K562 (cell line): ENCODE data around the gene IPO5. TPM values are rescaled to one million over a fixed set of nuclear protein-coding genes. Genes with fewer than 3 reads are reported as not detected.
A peak's percentile ranks its signal among the peaks of the same experiment; 100 is the strongest.

Experiments
- ATAC-seq: fragments of 200-7000 bp; cut with Tn5 transposase; 3 replicates; pipeline ENCODE4 v1.9.1; 2020; ENCODE audit warnings: moderate library complexity
- BruUV-seq: library from RNA; stranded (reverse); fragments of 400-500 nt; replicated peaks from 2 replicates; lab custom pipeline; 2021; lab: Mats Ljungman, UMichigan
- CTCF ChIA-PET: fragments of 300-600 bp; formaldehyde crosslinking; extraction: SDS; loops from one replicate; lab custom pipeline; 2021; ENCODE audit warnings: low intra/inter-chr PET ratio; lab: Yijun Ruan, JAX
- POLR2A ChIA-PET: fragments of 300-600, 350-650 bp; sonication (Branson Sonifier 250); formaldehyde crosslinking; extraction: SDS; loops from one replicate; lab custom pipeline; 2021; ENCODE audit warnings: antibody characterized with exemption, inconsistent platforms; lab: Yijun Ruan, JAX
- DNase-seq, 4 experiments: peaks; one replicate each; pipeline versions ENCODE4 v3.0.0 to v3.0.0-alpha.2; 2011 to 2018; ENCODE audit warnings: low spot score in 3 of 4, mixed read lengths in 3 of 4; ENCODE audit errors: extremely low read depth in 1 of 4
- FAIRE-seq: peaks from 2 replicates; lab custom pipeline; 2011; peaks lifted over from hg19 to GRCh38; lab: Jason Lieb, UNC
- H2AFZ ChIP-seq: 2 replicates; pipeline ENCODE4 v1.6.0; 2011; ENCODE audit warnings: low read depth, low read length, control low read depth, inconsistent platforms
- H3K27ac ChIP-seq: fragments of 200-600 bp; 3 replicates; pipeline ENCODE4 v1.8.0; 2011; ENCODE audit warnings: low read depth, mild to moderate bottlenecking, control low read depth, inconsistent platforms, low read length, moderate library complexity, mixed read lengths; ENCODE audit errors: extremely low read depth
- H3K27me3 ChIP-seq, 2 experiments: fragments of 300-600 bp in 1 of 2; 2 replicates in 1 of 2; 3 replicates in 1 of 2; pipeline versions ENCODE4 v1.6.0 to v1.8.0; 2011; ENCODE audit warnings: inconsistent platforms in 2 of 2, low read length in 2 of 2, mild to moderate bottlenecking in 1 of 2, mixed read lengths in 1 of 2, moderate library complexity in 1 of 2; ENCODE audit not compliant: control insufficient read depth in 2 of 2, insufficient read depth in 2 of 2
- H3K36me3 ChIP-seq: fragments of 300-600 bp; 3 replicates; pipeline ENCODE4 v1.8.0; 2011; ENCODE audit warnings: mild to moderate bottlenecking, low read length, inconsistent platforms; ENCODE audit not compliant: control insufficient read depth, insufficient read depth
- H3K4me1 ChIP-seq, 2 experiments: fragments of 200-600 bp in 1 of 2; replicated peaks in 1 of 2; 2 replicates in 1 of 2; 3 replicates in 1 of 2; pipeline versions ENCODE4 v1.5.1 to v1.8.0; 2011; ENCODE audit warnings: inconsistent platforms in 2 of 2, low read length in 2 of 2, mild to moderate bottlenecking in 1 of 2, mixed read lengths in 1 of 2, moderate library complexity in 1 of 2; ENCODE audit not compliant: control insufficient read depth in 2 of 2, insufficient read depth in 2 of 2
- H3K4me2 ChIP-seq: 2 replicates; pipeline ENCODE4 v1.6.1; 2011; ENCODE audit warnings: low read length, control low read depth, inconsistent platforms, mixed read lengths; ENCODE audit not compliant: insufficient read depth
- H3K4me3 ChIP-seq: fragments of 200-600 bp; sonication (generic), shearing (Covaris generic); 2 replicates; pipeline ENCODE4 v1.5.1; 2016; ENCODE audit warnings: control low read depth, inconsistent platforms
- H3K79me2 ChIP-seq: fragments of 200-600 bp; 3 replicates; pipeline ENCODE4 v1.8.0; 2011; ENCODE audit warnings: low read length, inconsistent platforms; ENCODE audit not compliant: control insufficient read depth, insufficient read depth
- H3K9ac ChIP-seq, 2 experiments: 2 replicates each; pipeline versions ENCODE4 v1.6.0 to v1.6.1; 2011; ENCODE audit warnings: low read depth in 2 of 2, low read length in 2 of 2, control low read depth in 1 of 2, inconsistent platforms in 1 of 2, mild to moderate bottlenecking in 1 of 2, mixed read lengths in 1 of 2; ENCODE audit not compliant: insufficient read depth in 1 of 2
- H3K9me1 ChIP-seq: one replicate; pipeline ENCODE4 v1.6.0; 2011; ENCODE audit warnings: inconsistent platforms, mild to moderate bottlenecking, low read length, moderate library complexity; ENCODE audit not compliant: control insufficient read depth, insufficient read depth
- H3K9me3 ChIP-seq: replicated peaks from 2 replicates; pipeline ENCODE4 v1.5.1; 2011; ENCODE audit warnings: low read depth, low read length, inconsistent platforms; ENCODE audit not compliant: control insufficient read depth, insufficient read depth
- H4K20me1 ChIP-seq: replicated peaks from 2 replicates; pipeline ENCODE4 v1.6.1; 2011; ENCODE audit warnings: low read length, inconsistent platforms, mixed read lengths; ENCODE audit not compliant: control insufficient read depth, insufficient read depth
- CBX8 ChIP-seq: fragments of 200-600 bp; sonication (generic); IDR thresholded peaks from 2 replicates; pipeline ENCODE4 v1.6.1; 2012; ENCODE audit warnings: borderline replicate concordance, mixed run types, low read depth, mild to moderate bottlenecking, moderate library complexity, mixed read lengths, low read length, control low read depth, inconsistent platforms; ENCODE audit not compliant: poor library complexity, severe bottlenecking; ENCODE audit errors: extremely low read depth
- CEBPB ChIP-seq: fragments of 450-650 bp; IDR thresholded peaks from 2 replicates; pipeline ENCODE4 v1.6.1; 2016; ENCODE audit warnings: missing genetic modification characterization, missing compliant biosample characterization
- DMBX1 ChIP-seq: fragments of 250-450 bp; sonication (Bioruptor Pico); IDR thresholded peaks from 2 replicates; pipeline ENCODE4 v1.8.0; 2022; ENCODE audit warnings: inconsistent platforms, mild to moderate bottlenecking, moderate library complexity, borderline replicate concordance
- EP400 ChIP-seq: fragments of 450-650 bp; IDR thresholded peaks from 2 replicates; pipeline ENCODE4 v1.6.1; 2017; ENCODE audit warnings: antibody characterized with exemption, mild to moderate bottlenecking, moderate library complexity
- FOXM1 ChIP-seq, 2 experiments: fragments of 450-650 bp in 1 of 2; sonication (generic) in 1 of 2; formaldehyde crosslinking in 1 of 2; IDR thresholded peaks; 2 replicates each; pipeline versions ENCODE4 v1.6.1 to v1.9.0; 2017 to 2022; ENCODE audit warnings: low read depth in 2 of 2, mild to moderate bottlenecking in 2 of 2, missing genetic modification reagents in 1 of 2, moderate library complexity in 1 of 2
- SMAD1 ChIP-seq: fragments of 150-350 bp; IDR thresholded peaks from 2 replicates; pipeline ENCODE4 v1.6.1; 2014; ENCODE audit warnings: low read length, low read depth; ENCODE audit not compliant: partially characterized antibody
- SMAD3 ChIP-seq: fragments of 450-650 bp; formaldehyde crosslinking; conservative IDR thresholded peaks from 2 replicates; pipeline ENCODE4 v1.4.0; 2020; ENCODE audit warnings: mild to moderate bottlenecking
- TAF9B ChIP-seq: fragments of 450-650 bp; IDR thresholded peaks from 2 replicates; pipeline ENCODE4 v1.6.1; 2018; ENCODE audit warnings: mild to moderate bottlenecking; ENCODE audit not compliant: partially characterized antibody
- WGBS: fragments of 100-300 bp; shearing (Covaris generic); methylation state at CpG from one replicate; pipeline ENCODE4 v1.1.6; 2016; ENCODE audit warnings: low coverage, mixed read lengths; ENCODE audit not compliant: insufficient coverage; ENCODE audit errors: missing lambda C conversion rate; 5-methylcytosine and 5-hydroxymethylcytosine counted together
- in situ Hi-C: fragments of 300-500 bp; cut with MboI; formaldehyde crosslinking; loops from 4 replicates; pipeline ENCODE4 v1.15.0; 2018; ENCODE audit warnings: inconsistent platforms, mixed read lengths
- intact Hi-C: fragments of 100-400 bp; cut with micrococcal nuclease; formaldehyde crosslinking; loops from 2 replicates; pipeline ENCODE4 v1.14.2; 2022
- polyA plus RNA-seq, 8 experiments: library from polyadenylated mRNA; depleted of rRNA in 4 of 8; stranded (reverse) in 5 of 8; unstranded in 3 of 8; fragments of >200 nt; fragmentation: Nextera tagmentation in 2 of 8; fragmentation: Illumina TruSeq in 1 of 8; extraction: Ambion mirVana in 2 of 8; extraction: Trizol in 1 of 8; gene quantifications; 2 replicates each; pipeline versions ENCODE4 v1.2.1 to v1.2.3, GENCODE V29; 2011 to 2014; ENCODE audit warnings: inconsistent platforms in 1 of 8, missing spikeins in 1 of 8
- total RNA-seq, 7 experiments: library from RNA; depleted of rRNA in 6 of 7; stranded (reverse); fragments of >200 nt in 6 of 7; fragmentation: Illumina TruSeq in 2 of 7; extraction: Trizol in 2 of 7; gene quantifications; 2 replicates each; pipeline versions ENCODE4 v1.2.1 to v1.2.3, GENCODE V29; 2011 to 2021; ENCODE audit warnings: low replicate concordance in 1 of 7

The IPO5 gene
- total and polyA plus RNA-seq, 9 of the 15 experiments (the other 6 are each of a cell fraction or from before 2014, with no cell fraction given), result 45.8 to 206 (median 134) TPM

GRCh38 chr13:98026457-98026857 lies 73.0 kb downstream of the IPO5 start:
- FAIRE-seq (no peak), DNase-seq (no peak), ATAC-seq (peak; percentile 48)
- Histone ChIP-seq H3K79me2 (no peaks in the 10 kb centered on the region), H2AFZ (no peak overlapping the region), H3K4me2 (no peak overlapping the region), H3K36me3 (peaks cover 20% of the 10 kb centered on the region), H3K4me3 (no peak overlapping the region), H3K9ac (no peak overlapping the region), H3K27me3 (no peaks in the 10 kb centered on the region), H3K9me3 (no peaks in the 10 kb centered on the region), H4K20me1 (no peaks in the 10 kb centered on the region), H3K27ac (no peak overlapping the region), H3K9me1 (no peaks in the 10 kb centered on the region), H3K4me1 (no peaks in the 10 kb centered on the region)
- in situ Hi-C loops, result no loop called here
- POLR2A ChIA-PET, result interaction anchor here (0.6 kb wide), 1 partner anchor 11 kb away, joined by 3 read pairs; no protein-coding TSS in a partner anchor
- no TSS peak for BruUV-seq
- TF ChIP-seq DMBX1 (CRISPR knock-in tag), result no peak
- no peak for TF ChIP-seq SMAD1
- no peak for TF ChIP-seq TAF9B
- TF ChIP-seq SMAD3 (CRISPR knock-in tag), result no peak
- intact Hi-C loops, result no loop called here
- 23% methylated on average over 3 of the region's 3 CpGs for WGBS
- CTCF ChIA-PET, result no interaction called here

- H3K9me1 ChIP-seq, result no peaks in the 10 kb centered on the region
- H3K79me2 ChIP-seq, result no peaks in the 10 kb centered on the region
- POLR2A ChIA-PET, result no interaction called here
- no peak overlapping the region for H3K9ac ChIP-seq
- BruUV-seq, result no TSS peak
- H2AFZ ChIP-seq, result no peak overlapping the region
- no peaks in the 10 kb centered on the region for H4K20me1 ChIP-seq
- no peaks in the 10 kb centered on the region for H3K4me1 ChIP-seq
- TF ChIP-seq CBX8 (no peak), FOXM1 (IDR thresholded peaks at IDR 0.05; ENCODE audit: low read depth) (no peak), FOXM1 (CRISPR knock-in tag; IDR thresholded peaks at IDR 0.05; ENCODE audit: low read depth) (no peak), EP400 (no peak), CEBPB (peak; percentile 20; the same call in 1 of the 2 replicates)
- no peak overlapping the region for H3K4me2 ChIP-seq
- peaks cover 0 to 16% of the 10 kb centered on the region in 2 experiments; a peak in 4 of 5 replicates for H3K27me3 ChIP-seq
- intact Hi-C loops (loop anchor here (10.0 kb wide), 1 partner anchor 643 kb away; no protein-coding TSS in a partner anchor), in situ Hi-C loops (no loop called here)
- 17% methylated on average over 5 of the region's 5 CpGs for WGBS
- ATAC-seq, result no peak
- H3K36me3 ChIP-seq, result no peaks in the 10 kb centered on the region
- no peak for DNase-seq
- no peak overlapping the region for H3K4me3 ChIP-seq
- no peak overlapping the region for H3K27ac ChIP-seq
- no peak for FAIRE-seq
- CTCF ChIA-PET, result no interaction called here
- H3K9me3 ChIP-seq, result no peaks in the 10 kb centered on the region
Measured at GRCh38 chr13:98032168-98032567, 78.7 kb downstream of the IPO5 start.
